NAMALWA (cell line): ENCODE measurements around the gene CBFA2T3.
"Not testable (repeated sequence)": the region's sequence is repeated elsewhere in the genome, so short reads cannot be mapped to it uniquely, and the experiment has no call there.

Source experiments
- DNase-seq: peaks from one replicate; pipeline ENCODE4 v3.0.0-alpha.2; 2015; ENCODE audit warnings: low spot score

The CBFA2T3 gene

GRCh38 chr16:88906535-88907105 lies 70.4 kb downstream of the CBFA2T3 start:
- peak; percentile 37 for DNase-seq

- no peak for DNase-seq
These were observed 71.0 kb downstream of the CBFA2T3 start for GRCh38 chr16:88906020-88906419.

GRCh38 chr16:88905563-88905962 lies 71.4 kb downstream of the CBFA2T3 start:
- DNase-seq = peak; percentile 50

- no peak for DNase-seq
These were observed 72.2 kb downstream of the CBFA2T3 start for GRCh38 chr16:88904676-88905365.

- DNase-seq = no peak
These were observed 73.7 kb downstream of the CBFA2T3 start for GRCh38 chr16:88903267-88903666.

- DNase-seq = no peak
These were observed 74.3 kb downstream of the CBFA2T3 start for GRCh38 chr16:88902744-88903143.

GRCh38 chr16:88901718-88902337 lies 75.2 kb downstream of the CBFA2T3 start:
- no peak for DNase-seq

GRCh38 chr16:88900662-88901052 lies 76.3 kb downstream of the CBFA2T3 start:
- no peak for DNase-seq

GRCh38 chr16:88899901-88900661 lies 76.9 kb downstream of the CBFA2T3 start:
- DNase-seq = no peak

- DNase-seq = no peak
These were observed 79.1 kb downstream of the CBFA2T3 start for GRCh38 chr16:88897696-88898425.

- no peak for DNase-seq
These were observed 80.6 kb downstream of the CBFA2T3 start for GRCh38 chr16:88896238-88897070.

GRCh38 chr16:88895335-88895734 lies 81.7 kb downstream of the CBFA2T3 start:
- no peak for DNase-seq

- no peak for DNase-seq
These were observed 82.2 kb downstream of the CBFA2T3 start for GRCh38 chr16:88894681-88895300.

GRCh38 chr16:88894266-88894665 lies 82.7 kb downstream of the CBFA2T3 start:
- DNase-seq = not testable (repeated sequence)

- no peak for DNase-seq
These were observed 83.7 kb downstream of the CBFA2T3 start for GRCh38 chr16:88893127-88893968.

GRCh38 chr16:88892065-88892464 lies 84.9 kb downstream of the CBFA2T3 start:
- no peak for DNase-seq

- DNase-seq = no peak
These were observed 85.9 kb downstream of the CBFA2T3 start for GRCh38 chr16:88891083-88891482.

GRCh38 chr16:88889702-88890352 lies 87.2 kb downstream of the CBFA2T3 start:
- DNase-seq = not testable (repeated sequence)
